HG03520 (cell line): Measurements from ENCODE around the gene FAM53B.

Source experiments
- ATAC-seq: cut with Tn5 transposase; IDR thresholded peaks from one replicate; pipeline ENCODE4 v1.9.1; 2021; ENCODE audit warnings: mild to moderate bottlenecking, moderate library complexity; ENCODE audit not compliant: unreplicated experiment

The FAM53B gene

GRCh38 chr10:124667425-124668345 lies 76.5 kb downstream of the FAM53B start:
- ATAC-seq, result no peak

DNA sequence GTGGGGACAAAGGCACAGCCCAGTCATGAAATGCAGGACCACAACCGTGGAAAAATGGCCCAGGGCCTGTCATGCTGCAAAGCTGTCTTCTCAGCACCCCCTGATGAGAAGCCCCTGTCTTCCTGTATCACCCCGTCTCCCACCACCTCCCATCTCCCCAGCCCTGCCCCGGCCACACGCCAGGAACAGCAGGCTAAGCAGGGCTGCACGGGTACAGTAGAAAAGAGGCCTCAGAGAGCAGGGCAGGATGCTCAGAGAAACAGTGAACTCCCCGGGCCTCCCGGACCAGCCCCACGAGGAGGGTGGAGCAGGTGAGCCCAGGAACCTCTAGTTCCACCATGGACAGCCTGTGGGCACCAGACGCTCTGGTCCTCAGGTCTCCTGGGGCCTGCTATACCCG lies 77.7 kb downstream of the FAM53B start:
- no peak for ATAC-seq

GRCh38 chr10:124665980-124666379 lies 78.2 kb downstream of the FAM53B start:
- ATAC-seq, result no peak

GRCh38 chr10:124665558-124665957 lies 78.6 kb downstream of the FAM53B start:
- ATAC-seq, result no peak

DNA sequence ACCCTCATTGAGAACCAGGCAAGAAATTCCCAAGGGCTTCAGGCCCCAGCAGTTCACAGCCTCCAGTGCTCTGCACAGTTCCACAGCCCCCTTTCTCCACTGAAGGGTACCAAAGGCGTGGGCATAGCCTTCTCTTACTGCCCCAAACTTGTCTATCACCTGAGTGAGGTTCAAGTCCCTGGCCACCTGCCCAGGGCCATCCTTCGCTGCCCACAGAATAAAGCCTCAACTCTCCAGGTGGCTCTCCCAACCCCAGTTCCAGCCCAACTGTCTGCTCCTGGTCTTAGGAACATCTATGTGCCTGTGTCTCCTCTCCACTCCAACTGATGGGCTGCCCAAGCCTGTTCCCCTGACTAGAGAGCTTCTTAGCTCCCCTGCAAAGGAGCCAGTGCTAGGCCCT lies 79.1 kb downstream of the FAM53B start:
- no peak for ATAC-seq

DNA sequence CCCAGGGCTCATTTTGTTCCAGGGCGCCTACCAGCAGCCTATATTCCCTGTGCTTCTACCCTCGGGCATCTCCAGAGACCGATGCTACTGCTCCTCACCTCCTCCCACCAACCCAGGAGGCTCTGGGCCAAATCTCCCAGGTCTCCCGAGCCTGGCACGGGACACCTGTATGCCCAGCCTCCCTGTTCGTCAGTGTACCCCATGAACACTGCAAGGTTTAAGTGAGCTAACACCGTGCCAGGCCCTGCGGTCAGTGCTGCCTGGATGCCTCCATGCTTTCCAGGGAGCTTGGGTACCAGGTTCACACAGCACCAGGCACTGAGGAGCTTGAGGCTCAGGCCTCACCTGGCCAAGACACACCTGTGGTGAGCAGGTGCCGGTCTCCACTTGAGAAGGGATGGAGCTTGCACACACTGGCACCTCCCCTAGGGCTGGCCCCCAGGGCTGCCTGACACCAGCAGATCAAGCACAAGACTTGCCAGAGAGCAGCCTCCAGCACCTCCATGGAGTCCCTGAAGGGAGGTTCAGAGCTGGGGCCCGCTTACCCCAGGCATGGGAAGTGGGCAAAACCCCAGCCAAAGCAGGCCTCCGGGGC lies 80.3 kb downstream of the FAM53B start:
- ATAC-seq, result no peak

- no peak for ATAC-seq
Measured at GRCh38 chr10:124663228-124663627, 81.0 kb downstream of the FAM53B start.

DNA sequence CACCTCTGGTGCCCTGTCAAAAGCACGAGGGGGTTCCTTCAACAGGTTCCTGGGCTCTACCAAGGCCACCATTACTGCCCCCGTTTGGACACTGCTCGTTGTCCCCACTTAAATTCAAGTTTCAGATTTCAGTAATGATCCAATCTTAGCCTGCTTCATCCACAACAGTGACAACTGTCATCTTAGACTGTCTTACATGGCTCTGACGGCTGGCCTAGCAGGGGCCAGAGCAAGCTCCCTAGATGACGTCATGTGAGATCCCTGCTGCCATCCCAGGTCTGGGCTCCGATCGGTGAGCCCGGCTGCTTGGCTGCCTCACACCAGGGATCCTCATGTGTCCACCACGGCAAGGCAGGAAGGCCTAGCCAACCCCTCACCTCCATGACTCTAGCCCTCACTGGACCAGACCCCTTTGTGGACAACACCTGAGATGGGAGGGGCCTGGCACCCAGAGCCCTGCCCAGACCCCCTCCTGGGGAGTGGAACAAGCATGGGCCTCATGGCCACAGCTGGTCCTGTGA lies 82.5 kb downstream of the FAM53B start:
- no peak for ATAC-seq

DNA sequence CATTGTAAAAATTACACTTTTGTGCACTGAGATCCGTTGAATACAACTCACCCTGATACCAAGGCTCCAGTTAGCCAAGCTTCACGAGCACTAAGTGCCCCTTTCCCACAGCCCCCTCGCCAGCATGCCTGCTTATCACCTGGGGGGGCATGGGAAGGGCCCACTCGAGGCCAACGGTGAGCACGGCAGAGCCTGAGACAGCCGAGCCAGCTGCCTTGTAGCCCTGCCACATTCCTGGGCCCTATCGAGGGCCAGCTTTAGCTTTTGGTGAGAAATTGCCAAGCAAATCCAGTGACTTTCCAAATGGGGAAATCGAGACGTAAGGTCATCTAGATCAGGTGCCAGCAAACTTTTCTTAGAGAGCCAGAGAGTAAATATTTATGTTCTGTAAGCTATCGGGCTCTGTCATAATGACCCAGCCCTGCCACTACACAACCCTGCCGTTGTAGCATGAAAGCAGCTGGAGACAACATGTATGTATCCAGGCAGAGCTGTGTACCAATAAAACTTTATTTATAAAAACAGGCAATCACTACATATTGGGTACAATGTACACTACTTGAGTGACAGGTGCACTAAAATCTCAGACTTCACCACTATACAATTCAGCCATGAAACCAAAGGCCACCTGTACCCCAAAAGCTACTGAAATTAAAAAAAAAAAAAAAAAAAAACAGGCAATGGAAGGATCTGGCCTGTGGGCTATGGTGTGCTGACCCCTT lies 83.6 kb downstream of the FAM53B start:
- no peak for ATAC-seq

DNA sequence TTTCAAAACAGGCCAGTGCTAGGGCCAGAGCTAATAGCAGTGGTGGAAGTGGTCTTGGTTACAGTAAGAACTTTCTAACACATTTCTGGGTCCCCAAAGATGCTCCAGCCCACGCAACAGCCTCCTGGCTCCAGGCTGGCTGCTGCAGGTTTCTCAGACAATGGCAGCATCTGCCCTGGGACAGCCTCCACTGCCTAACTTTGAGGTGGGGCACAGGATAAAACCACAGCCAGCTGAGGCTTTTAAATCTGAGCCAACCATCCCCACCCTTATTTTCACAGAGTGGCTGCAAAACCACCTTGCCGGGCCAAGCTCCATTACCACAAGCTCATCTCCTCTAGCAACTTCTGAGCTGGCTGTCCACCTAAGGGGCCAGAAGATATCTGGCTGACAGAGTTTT lies 84.8 kb downstream of the FAM53B start:
- no peak for ATAC-seq

DNA sequence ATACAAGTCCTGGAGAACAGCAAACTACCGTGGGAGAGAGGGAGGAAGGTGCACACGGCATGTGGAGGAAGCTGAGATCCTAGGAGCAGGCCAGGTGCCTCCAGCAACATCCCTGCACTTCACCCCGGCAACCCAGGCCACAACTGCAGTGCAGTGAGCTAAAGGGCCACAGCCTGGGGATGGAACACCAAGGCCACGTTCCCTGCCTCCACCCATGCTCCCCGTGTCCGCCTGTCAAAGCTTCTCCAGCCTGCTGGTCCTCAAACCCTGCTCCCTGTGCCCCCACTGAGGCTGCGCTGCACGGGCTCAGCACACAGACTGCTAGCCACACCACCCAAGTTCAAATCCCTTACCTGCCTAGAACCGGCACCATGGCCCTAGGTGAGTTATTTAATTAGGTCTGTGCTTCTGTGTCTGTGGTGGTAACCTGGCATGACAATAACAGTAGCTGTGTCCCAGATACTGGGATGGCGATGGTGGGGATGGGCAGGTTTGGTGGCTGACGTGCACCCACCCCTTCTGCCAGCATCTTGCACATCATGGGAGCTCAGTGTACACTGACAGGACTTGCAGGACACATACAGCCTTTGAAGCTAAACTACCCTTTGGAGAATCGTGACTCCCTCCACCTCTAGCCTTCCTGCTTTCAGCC lies 85.5 kb downstream of the FAM53B start:
- no peak for ATAC-seq

GRCh38 chr10:124657806-124658205 lies 86.4 kb downstream of the FAM53B start:
- ATAC-seq, result no peak

DNA sequence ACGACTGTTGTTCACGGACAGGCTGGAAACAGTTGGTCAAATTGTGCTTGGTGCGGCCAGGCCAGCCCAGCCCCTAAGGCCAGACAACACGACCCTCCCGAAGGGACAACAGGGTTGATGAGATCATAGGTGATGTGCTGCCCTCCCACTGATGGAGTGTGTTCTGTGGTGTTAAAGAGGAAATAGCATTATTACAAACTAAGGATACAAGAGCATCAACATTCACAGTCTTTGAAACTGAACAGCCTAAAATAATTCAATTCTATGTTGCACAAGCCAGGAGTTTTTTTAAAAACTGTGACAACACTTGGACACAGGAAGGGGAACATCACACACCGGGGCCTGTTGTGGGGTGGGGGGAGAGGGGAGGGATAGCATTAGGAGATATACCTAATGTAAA lies 87.6 kb downstream of the FAM53B start:
- ATAC-seq, result no peak

DNA sequence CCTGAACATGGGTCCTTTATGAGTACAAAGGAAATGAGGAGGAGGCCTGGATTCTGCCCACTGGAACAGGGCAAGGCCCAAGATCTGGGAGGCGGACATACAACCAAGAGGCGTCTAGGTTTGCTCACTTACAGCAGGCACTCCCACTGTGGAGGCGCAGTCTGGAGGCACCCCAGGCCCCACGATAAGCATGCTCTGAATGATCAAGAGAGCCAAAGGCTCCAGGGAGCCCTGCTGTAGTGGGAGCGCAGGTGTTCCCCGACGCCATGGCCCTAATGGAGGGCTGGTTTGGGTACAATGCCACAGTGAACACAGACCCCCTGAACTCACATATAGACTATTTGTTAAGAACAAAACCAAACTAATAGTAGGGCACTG lies 88.1 kb downstream of the FAM53B start:
- no peak for ATAC-seq

- ATAC-seq, result no peak
Measured at GRCh38 chr10:124655191-124656112, 88.7 kb downstream of the FAM53B start.

- ATAC-seq, result no peak
Measured at GRCh38 chr10:124654686-124655085, 89.5 kb downstream of the FAM53B start.

- ATAC-seq, result no peak
Measured at GRCh38 chr10:124653811-124654651, 90.1 kb downstream of the FAM53B start.

DNA sequence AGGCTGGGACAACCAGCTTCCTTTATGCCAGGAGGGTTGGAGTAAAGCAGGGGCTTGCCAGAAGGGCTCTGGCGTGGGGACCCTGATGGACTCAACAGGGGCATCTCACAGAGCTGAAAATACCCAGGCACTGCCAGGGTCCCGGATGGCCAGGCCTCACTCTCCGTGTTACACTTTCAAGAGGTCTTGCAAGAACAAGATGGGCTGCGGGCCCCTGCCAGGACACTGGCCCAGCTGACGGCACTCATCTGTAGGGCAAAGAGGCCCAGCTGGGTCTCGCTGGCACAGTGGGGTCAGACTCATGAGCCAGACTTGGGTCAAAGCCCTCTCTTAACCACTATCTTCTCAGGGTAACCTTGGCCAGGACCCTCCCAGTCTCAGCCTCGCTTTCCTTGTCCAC lies 90.9 kb downstream of the FAM53B start:
- no peak for ATAC-seq

DNA sequence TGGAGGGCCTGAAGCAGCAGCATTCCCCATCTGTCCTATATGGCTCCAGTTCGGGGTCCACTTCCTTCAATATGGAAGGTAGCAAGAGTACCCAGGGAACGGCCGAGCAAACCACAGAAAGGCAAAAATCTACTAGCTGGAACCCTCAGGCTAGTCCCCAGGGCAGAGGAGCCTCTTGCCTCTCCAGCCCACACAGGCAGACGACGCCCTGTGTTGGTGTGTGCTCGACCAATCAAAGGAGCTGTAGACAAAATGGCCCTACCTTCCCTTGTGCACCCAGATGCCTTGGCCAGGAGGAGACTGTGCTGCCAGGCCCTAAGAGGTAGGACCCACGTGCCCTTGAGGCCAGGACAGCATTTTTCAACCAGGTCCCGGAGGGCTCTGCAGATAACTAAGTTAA lies 91.5 kb downstream of the FAM53B start:
- no peak for ATAC-seq
